Cardiac muscle cell (in vitro differentiated cells and primary cell): Measurements from ENCODE around the gene SLC25A23. TPM values are rescaled to one million over a fixed set of nuclear protein-coding genes. Genes with fewer than 3 reads are reported as not detected.

ENCODE experiments used
- DNase-seq, 2 donors: peaks; one replicate each; pipeline versions ENCODE4 v3.0.0 to v3.0.0-alpha.2; 2010 to 2017; ENCODE audit warnings: low read depth in 1 of 2, low spot score in 1 of 2
- H3K27ac ChIP-seq: fragments of 200-600 bp; sonication (generic); 2 replicates; pipeline ENCODE4 v1.5.1; 2016
- H3K27me3 ChIP-seq: fragments of 200-600 bp; sonication (generic); 2 replicates; pipeline ENCODE4 v1.6.0; 2016; ENCODE audit warnings: control low read depth
- H3K36me3 ChIP-seq: fragments of 200-600 bp; sonication (generic); 2 replicates; pipeline ENCODE4 v1.5.1; 2016; ENCODE audit warnings: control low read depth
- H3K4me1 ChIP-seq: fragments of 200-600 bp; sonication (generic); 2 replicates; pipeline ENCODE4 v1.8.1; 2017; ENCODE audit warnings: low read depth, mild to moderate bottlenecking, mixed run types
- H3K4me3 ChIP-seq: fragments of 200-600 bp; sonication (generic); 2 replicates; pipeline ENCODE4 v1.5.1; 2016; ENCODE audit warnings: mild to moderate bottlenecking
- H3K9me3 ChIP-seq: fragments of 200-600 bp; sonication (generic); 2 replicates; pipeline ENCODE4 v1.5.1; 2017; ENCODE audit warnings: low read depth, mild to moderate bottlenecking, control low read depth
- CTCF ChIP-seq: IDR thresholded peaks from 2 replicates; pipeline ENCODE4 v1.5.1; 2012; ENCODE audit warnings: low read depth, mild to moderate bottlenecking, low read length
- polyA plus RNA-seq: library from polyadenylated mRNA; unstranded; fragments of >200 nt; fragmentation: Nextera tagmentation; extraction: Ambion mirVana; gene quantifications from 2 replicates; pipeline ENCODE4 v1.2.1, GENCODE V29; 2016
- total RNA-seq: library from RNA; depleted of rRNA; stranded (reverse); fragments of >200 nt; gene quantifications from 2 replicates; pipeline ENCODE4 v1.2.3, GENCODE V29; 2016

The SLC25A23 gene
- total and polyA plus RNA-seq, 2 experiments from 2014 or later = 143 to 157 TPM

- no peak for TF ChIP-seq CTCF
- no peak for DNase-seq
- Histone ChIP-seq H3K9me3 (no peaks in the 10 kb centered on the region), H3K27me3 (peaks cover 48% of the 10 kb centered on the region), H3K27ac (no peak overlapping the region), H3K36me3 (no peaks in the 10 kb centered on the region), H3K4me1 (no peaks in the 10 kb centered on the region), H3K4me3 (no peak overlapping the region)
Observed at GRCh38 chr19:6465006-6465405, 5.4 kb upstream of the SLC25A23 start.

GRCh38 chr19:6464070-6464873, 4.7 kb upstream of the SLC25A23 start, which contains the start of gene CRB3:
CRB3 (plus strand) TSS chr19:6464271; CDS start chr19:6464702, 431 bp downstream.
- Histone ChIP-seq H3K4me1 (no peaks in the 10 kb centered on the region), H3K27me3 (peaks cover 48% of the 10 kb centered on the region), H3K4me3 (peak within 1 kb of the TSS; percentile 19), H3K27ac (no peak within 1 kb of the TSS), H3K9me3 (no peaks in the 10 kb centered on the region), H3K36me3 (no peaks in the 10 kb centered on the region)
- no peak for DNase-seq
- TF ChIP-seq CTCF = no peak

GRCh38 chr19:6460099-6460884, 700 bp upstream of the SLC25A23 start:
- H3K4me3 ChIP-seq = peak overlapping the region; percentile 62
- no peaks in the 10 kb centered on the region for H3K9me3 ChIP-seq
- peaks cover 11% of the 10 kb centered on the region for H3K4me1 ChIP-seq
- H3K36me3 ChIP-seq = peaks cover 7% of the 10 kb centered on the region
- H3K27ac ChIP-seq = peak overlapping the region; percentile 84
- peaks cover 40% of the 10 kb centered on the region for H3K27me3 ChIP-seq
- peak; percentile 99 to 100 for DNase-seq
- TF ChIP-seq CTCF = peak; percentile 41

- peaks cover 14% of the 10 kb centered on the region for H3K36me3 ChIP-seq
- no peak for DNase-seq
- H3K4me1 ChIP-seq = peaks cover 11% of the 10 kb centered on the region
- peaks cover 24% of the 10 kb centered on the region for H3K27me3 ChIP-seq
- H3K9me3 ChIP-seq = no peaks in the 10 kb centered on the region
- H3K27ac ChIP-seq = no peak overlapping the region
- H3K4me3 ChIP-seq = peak overlapping the region; percentile 62
- no peak for TF ChIP-seq CTCF
Observed at GRCh38 chr19:6458695-6459261, 814 bp downstream of the SLC25A23 start.

- DNase-seq = no peak
- no peak overlapping the region for H3K27ac ChIP-seq
- no peak for TF ChIP-seq CTCF
- H3K4me3 ChIP-seq = peak overlapping the region; percentile 62
- no peaks in the 10 kb centered on the region for H3K9me3 ChIP-seq
- peaks cover 11% of the 10 kb centered on the region for H3K4me1 ChIP-seq
- peaks cover 18% of the 10 kb centered on the region for H3K27me3 ChIP-seq
- H3K36me3 ChIP-seq = peaks cover 20% of the 10 kb centered on the region
Observed at GRCh38 chr19:6457958-6458694, 1.5 kb downstream of the SLC25A23 start.
